SH-SY5Y (cell line): Measurements from ENCODE around the gene CDH4.

Source experiments
- GATA2 ChIP-seq: IDR thresholded peaks from 2 replicates; pipeline ENCODE4 v1.6.1; 2011; ENCODE audit warnings: mild to moderate bottlenecking, low read depth, low read length
- GATA3 ChIP-seq: IDR thresholded peaks from 2 replicates; pipeline ENCODE4 v1.6.1; 2011; ENCODE audit warnings: low read depth, mild to moderate bottlenecking, low read length, moderate library complexity

GRCh38 chr20:61514396-61514795 lies 262.3 kb downstream of the CDH4 start:
- no peak for TF ChIP-seq GATA3
- TF ChIP-seq GATA2: no peak
